ENCODE results near the gene GMPPA. TPM values are rescaled to one million over a fixed set of nuclear protein-coding genes. Genes with fewer than 3 reads are reported as not detected.

GMPPA gene
- total RNA-seq, 1 donor from 2014 or later = 23.2 TPM

GRCh38 chr2:219468410-219469185 lies 30.1 kb upstream of the GMPPA start:
- DNase-seq = no peak
- TF ChIP-seq, protein P1, sequence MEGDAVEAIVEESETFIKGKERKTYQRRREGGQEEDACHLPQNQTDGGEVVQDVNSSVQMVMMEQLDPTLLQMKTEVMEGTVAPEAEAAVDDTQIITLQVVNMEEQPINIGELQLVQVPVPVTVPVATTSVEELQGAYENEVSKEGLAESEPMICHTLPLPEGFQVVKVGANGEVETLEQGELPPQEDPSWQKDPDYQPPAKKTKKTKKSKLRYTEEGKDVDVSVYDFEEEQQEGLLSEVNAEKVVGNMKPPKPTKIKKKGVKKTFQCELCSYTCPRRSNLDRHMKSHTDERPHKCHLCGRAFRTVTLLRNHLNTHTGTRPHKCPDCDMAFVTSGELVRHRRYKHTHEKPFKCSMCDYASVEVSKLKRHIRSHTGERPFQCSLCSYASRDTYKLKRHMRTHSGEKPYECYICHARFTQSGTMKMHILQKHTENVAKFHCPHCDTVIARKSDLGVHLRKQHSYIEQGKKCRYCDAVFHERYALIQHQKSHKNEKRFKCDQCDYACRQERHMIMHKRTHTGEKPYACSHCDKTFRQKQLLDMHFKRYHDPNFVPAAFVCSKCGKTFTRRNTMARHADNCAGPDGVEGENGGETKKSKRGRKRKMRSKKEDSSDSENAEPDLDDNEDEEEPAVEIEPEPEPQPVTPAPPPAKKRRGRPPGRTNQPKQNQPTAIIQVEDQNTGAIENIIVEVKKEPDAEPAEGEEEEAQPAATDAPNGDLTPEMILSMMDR (IDR thresholded peaks at IDR 0.05; ENCODE audit: partially characterized antibody, unreplicated experiment) = no peak
- Mint-ChIP-seq H3K4me3 (ENCODE audit: unreplicated experiment) (no peak overlapping the region), H3K4me1 (ENCODE audit: low read depth, unreplicated experiment) (peaks cover 8% of the 10 kb centered on the region), H3K27ac (ENCODE audit: unreplicated experiment) (no peak overlapping the region), H3K27me3 (ENCODE audit: unreplicated experiment) (peaks cover 3% of the 10 kb centered on the region), H3K9me3 (ENCODE audit: unreplicated experiment) (peaks cover 6% of the 10 kb centered on the region), H3K36me3 (ENCODE audit: unreplicated experiment) (no peaks in the 10 kb centered on the region)

- Mint-ChIP-seq H3K36me3 (ENCODE audit: unreplicated experiment) (no peaks in the 10 kb centered on the region), H3K27me3 (ENCODE audit: unreplicated experiment) (peaks cover 3% of the 10 kb centered on the region), H3K9me3 (ENCODE audit: unreplicated experiment) (peaks cover 6% of the 10 kb centered on the region), H3K27ac (ENCODE audit: unreplicated experiment) (no peak overlapping the region), H3K4me1 (ENCODE audit: low read depth, unreplicated experiment) (peaks cover 10% of the 10 kb centered on the region), H3K4me3 (ENCODE audit: unreplicated experiment) (no peak overlapping the region)
- TF ChIP-seq, protein P1 (IDR thresholded peaks at IDR 0.05; ENCODE audit: partially characterized antibody, unreplicated experiment) = no peak
- no peak for DNase-seq
Measured at GRCh38 chr2:219469186-219469724, 29.4 kb upstream of the GMPPA start.

DNA sequence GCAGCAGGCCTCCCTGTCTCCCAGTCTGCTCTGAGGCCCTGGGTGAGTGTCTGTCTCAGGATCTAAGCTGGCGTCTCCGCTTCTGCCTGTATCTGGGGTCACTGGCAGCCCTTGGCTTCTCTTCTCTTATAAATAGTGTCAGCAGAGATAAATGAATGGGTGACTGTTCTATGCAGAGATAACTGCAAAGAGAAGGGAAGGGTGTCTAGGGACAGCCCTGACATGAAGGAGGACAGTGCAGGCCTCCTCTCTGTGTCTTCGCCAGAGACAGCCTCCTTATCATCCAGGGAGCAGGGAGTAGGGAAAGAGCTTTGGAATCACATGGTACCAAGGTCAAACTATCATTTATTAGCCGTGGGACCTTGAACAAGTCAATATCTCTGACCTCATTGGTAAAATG lies 28.3 kb upstream of the GMPPA start:
- H3K36me3 Mint-ChIP-seq (ENCODE audit: unreplicated experiment) = no peaks in the 10 kb centered on the region
- no peak for DNase-seq
- H3K4me1 Mint-ChIP-seq (ENCODE audit: low read depth, unreplicated experiment) = peaks cover 10% of the 10 kb centered on the region
- peaks cover 3% of the 10 kb centered on the region for H3K9me3 Mint-ChIP-seq (ENCODE audit: unreplicated experiment)
- peaks cover 3% of the 10 kb centered on the region for H3K27me3 Mint-ChIP-seq (ENCODE audit: unreplicated experiment)
- TF ChIP-seq, protein P1 (IDR thresholded peaks at IDR 0.05; ENCODE audit: partially characterized antibody, unreplicated experiment) = no peak
- H3K27ac Mint-ChIP-seq (ENCODE audit: unreplicated experiment) = no peak overlapping the region
- no peak overlapping the region for H3K4me3 Mint-ChIP-seq (ENCODE audit: unreplicated experiment)

DNA sequence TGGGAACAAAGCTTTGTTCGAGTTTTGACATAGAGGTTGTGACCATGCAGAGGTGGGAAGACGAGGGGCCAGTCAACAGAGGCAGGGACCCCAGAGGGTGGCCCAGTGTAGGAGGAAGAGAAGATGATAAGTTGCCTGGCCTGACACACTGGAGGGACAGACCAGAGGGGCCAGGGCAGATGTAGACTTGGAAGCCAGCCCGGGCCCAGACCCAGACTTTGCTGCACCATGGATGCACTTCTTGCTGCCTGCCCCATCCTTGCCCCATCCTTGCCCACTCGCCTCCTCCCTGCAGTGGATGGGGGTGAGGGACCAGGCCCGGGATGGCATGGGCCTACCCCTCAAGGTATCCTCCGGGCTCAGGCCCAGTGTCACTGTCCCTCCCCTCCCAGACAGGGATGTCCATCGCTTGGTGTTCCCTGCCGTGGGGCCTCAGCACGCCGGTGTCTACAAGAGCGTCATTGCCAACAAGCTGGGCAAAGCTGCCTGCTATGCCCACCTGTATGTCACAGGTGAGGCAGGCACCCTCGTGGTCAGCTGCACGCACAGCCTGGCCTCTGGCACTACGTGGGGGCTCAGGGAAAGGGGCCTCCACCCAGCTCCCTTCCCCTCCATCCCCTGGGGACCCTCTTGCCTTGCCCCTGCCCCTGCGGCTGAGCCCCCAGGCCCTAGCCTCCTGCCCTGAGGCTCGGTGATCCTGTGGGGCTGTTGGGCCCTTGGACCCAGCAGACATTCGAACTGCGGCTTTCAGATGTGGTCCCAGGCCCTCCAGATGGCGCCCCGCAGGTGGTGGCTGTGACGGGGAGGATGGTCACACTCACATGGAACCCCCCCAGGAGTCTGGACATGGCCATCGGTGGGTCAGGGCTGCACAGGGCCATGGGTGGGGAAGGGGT lies 27.0 kb upstream of the GMPPA start:
- Mint-ChIP-seq H3K4me1 (ENCODE audit: low read depth, unreplicated experiment) (peaks cover 13% of the 10 kb centered on the region), H3K27ac (ENCODE audit: unreplicated experiment) (no peak overlapping the region), H3K9me3 (ENCODE audit: unreplicated experiment) (peaks cover under 1% of the 10 kb centered on the region), H3K4me3 (ENCODE audit: unreplicated experiment) (no peak overlapping the region), H3K27me3 (ENCODE audit: unreplicated experiment) (peaks cover 2% of the 10 kb centered on the region), H3K36me3 (ENCODE audit: unreplicated experiment) (no peaks in the 10 kb centered on the region)
- TF ChIP-seq, protein P1 (IDR thresholded peaks at IDR 0.05; ENCODE audit: partially characterized antibody, unreplicated experiment) = no peak
- no peak for DNase-seq

All from glutamatergic neuron (in vitro differentiated cells).